NCI-H1694 (cell line): ENCODE measurements around the gene PTGES.

Experiments used
- DNase-seq: peaks from one replicate; lab custom pipeline; 2025; lab: John Stamatoyannopoulos, UW

The PTGES gene

GRCh38 chr9:129718647-129719046, 34.2 kb downstream of the PTGES start:
- DNase-seq: no peak

DNA sequence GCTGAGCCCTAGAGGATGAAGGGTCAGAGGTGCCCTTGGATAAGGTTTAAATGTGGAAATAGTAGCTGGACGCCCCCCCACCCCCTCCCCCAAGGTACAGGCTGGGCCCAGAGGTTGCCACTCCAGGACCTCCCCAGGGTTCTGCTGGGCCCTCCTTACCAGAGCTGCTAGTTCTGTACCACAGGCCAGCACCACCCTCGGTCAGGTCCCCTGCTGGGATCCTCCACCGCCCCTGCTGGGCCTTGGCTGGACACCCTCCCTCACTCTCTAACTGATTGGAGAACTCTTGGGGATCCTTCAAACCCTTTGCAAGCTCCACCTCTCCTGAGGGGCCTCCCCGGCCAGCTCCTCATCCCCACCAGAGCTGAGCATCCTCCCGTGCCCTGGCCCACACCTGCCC, 34.9 kb downstream of the PTGES start:
- DNase-seq: no peak

DNA sequence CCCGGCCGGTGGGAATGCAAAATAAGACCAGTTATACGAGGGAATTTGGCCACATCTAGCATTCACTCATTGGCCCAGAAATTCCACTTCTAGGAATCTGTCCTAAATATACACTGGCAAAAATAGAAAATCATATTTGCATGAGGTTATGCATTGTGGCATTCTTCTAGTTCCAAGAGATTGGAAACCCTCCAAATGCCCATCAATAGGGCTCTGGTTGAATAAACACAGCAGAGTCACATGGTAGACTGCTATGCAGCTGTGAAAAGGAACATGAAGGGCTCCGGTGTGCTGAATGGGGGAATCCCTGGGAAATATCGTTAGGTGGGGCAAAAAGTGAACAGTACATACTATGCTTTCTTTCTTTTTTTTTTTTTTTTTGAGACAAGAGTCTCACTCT, 36.8 kb downstream of the PTGES start:
- DNase-seq: no peak

DNA sequence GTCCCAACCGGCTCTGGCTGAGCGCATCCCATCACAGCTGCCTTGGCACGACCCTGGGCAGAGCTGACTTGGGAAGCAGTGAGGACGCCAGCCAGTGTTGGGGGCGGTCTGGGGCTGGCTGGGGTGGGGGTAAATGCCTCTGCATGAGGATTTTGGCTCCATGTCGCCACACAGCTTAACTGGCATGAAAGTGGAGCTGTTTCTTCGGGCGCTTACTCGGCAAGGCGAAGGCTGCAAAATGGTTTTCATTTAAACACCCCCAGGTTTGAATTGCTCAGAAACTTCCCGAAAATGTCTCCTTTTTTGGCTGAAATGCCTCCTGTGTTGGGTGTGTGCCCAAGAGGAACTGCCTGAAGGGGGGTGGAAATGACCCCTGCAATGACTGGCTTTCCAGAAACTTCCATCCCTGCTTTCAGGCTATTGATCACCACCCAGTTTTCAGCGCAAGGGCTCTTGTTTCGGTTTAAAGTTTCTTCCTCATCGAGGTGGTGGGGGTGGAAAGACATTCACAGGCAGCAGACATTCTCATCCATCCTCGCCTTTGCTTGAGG, 38.3 kb downstream of the PTGES start:
- no peak for DNase-seq

- DNase-seq: no peak
These were observed 39.5 kb downstream of the PTGES start for GRCh38 chr9:129713402-129713679.

- DNase-seq: no peak
These were observed 40.0 kb downstream of the PTGES start for GRCh38 chr9:129712634-129713401.

DNA sequence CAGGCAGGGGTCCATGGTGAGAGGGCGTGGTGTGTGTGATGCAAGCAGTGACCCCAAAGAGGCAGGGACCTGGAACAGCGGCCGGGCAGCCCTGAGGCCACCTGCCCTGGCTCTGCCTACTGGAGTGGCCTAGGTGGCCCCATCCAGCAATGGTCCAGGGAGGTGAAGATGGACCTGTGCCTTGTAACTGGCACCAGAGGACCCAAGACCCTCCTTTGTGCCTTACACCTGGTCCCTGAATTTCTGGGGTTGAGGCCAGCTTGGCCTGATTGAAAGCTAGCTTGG, 42.7 kb downstream of the PTGES start:
- DNase-seq: no peak

GRCh38 chr9:129709438-129710168, 43.2 kb downstream of the PTGES start:
- no peak for DNase-seq

- no peak for DNase-seq
These were observed 44.0 kb downstream of the PTGES start for GRCh38 chr9:129708793-129709192.

GRCh38 chr9:129704807-129705206, 48.0 kb downstream of the PTGES start:
- no peak for DNase-seq

GRCh38 chr9:129703667-129704355, 49.0 kb downstream of the PTGES start:
- no peak for DNase-seq

GRCh38 chr9:129702589-129703520, 50.0 kb downstream of the PTGES start:
- no peak for DNase-seq

GRCh38 chr9:129701549-129701948, 51.3 kb downstream of the PTGES start:
- no peak for DNase-seq

- DNase-seq: no peak
These were observed 51.8 kb downstream of the PTGES start for GRCh38 chr9:129701054-129701453.

DNA sequence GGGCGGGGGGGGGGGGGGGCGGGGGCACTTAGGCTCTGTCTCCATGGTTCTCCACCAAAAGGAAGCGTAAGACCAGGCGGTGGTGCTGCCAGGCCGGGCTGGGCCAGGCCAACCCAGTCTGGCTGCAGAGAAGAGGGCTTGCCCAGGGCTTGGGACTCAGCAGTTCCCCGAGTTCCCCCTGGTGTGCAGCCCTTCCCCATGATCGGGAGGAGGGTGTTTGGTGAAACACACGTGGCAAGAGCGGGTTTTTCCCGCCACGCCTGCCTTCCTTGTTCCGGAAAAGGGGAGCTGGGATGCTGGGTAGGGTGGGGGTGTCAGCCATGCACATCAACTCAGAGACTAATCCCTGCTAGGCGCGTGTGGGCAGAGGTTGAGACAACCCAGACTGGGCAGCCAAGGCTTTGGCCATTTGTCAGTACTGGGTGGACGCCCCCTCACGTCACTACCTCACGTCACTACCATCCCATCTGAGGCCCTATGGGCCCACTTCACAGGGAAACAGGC, 54.5 kb downstream of the PTGES start:
- DNase-seq: no peak

- no peak for DNase-seq
These were observed 55.1 kb downstream of the PTGES start for GRCh38 chr9:129697656-129698253.

DNA sequence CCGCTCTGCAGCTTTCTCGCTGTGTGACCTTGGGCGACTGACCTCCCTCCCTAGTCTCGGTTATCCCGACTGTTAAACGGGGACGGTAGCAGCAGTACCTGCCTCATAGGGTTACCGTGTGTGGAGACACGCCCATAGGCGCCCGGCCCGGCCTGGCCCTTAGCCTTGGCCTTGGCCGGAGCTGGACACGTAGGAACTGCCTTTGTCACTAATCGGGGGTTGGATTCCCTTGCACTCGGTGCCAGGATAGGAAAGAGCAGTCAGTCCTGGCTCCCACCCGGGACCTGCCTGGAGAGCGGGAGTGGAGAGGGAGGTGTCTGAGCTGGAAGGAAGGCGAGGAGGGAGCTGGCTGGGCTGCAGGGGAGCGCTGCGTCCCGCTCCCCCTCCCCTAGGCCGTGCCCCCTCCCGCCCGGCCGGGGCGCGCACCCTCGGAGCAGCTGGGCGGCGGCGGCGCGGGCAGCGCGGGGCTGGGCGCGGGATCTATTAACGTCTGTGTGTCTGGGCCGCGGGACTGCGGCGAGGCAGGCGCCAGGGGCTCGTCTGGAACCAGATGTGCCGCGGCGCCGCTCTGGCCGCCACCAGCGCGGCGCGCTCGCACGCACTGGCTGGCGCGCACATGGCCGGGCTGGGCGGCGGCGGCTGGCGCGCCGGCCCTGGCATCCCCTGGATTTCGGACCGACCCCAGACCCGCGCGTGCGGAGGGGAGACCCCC, 55.7 kb downstream of the PTGES start:
- no peak for DNase-seq

- DNase-seq: no peak
These were observed 57.0 kb downstream of the PTGES start for GRCh38 chr9:129695870-129696269.

GRCh38 chr9:129694243-129694646, 58.6 kb downstream of the PTGES start:
- DNase-seq: no peak

DNA sequence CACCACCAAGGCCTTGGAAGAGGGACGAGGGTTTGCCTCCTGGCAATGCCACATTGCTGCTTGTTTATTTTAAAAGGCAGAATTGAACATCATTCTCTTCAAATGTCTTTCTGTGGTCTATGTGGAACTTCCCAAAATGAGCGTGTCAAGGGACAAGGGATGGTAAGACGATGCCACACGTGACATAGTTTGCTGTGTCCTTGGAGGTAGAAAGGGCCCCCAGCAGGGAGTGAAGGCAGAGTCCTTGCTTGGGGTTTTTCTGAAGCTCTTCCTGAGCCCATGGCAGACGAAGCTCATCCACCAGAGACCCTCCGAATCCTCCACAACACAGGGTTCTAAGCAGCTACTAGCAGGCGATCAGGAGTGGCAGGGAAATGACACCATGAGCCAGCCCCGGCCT, 59.1 kb downstream of the PTGES start:
- no peak for DNase-seq

DNA sequence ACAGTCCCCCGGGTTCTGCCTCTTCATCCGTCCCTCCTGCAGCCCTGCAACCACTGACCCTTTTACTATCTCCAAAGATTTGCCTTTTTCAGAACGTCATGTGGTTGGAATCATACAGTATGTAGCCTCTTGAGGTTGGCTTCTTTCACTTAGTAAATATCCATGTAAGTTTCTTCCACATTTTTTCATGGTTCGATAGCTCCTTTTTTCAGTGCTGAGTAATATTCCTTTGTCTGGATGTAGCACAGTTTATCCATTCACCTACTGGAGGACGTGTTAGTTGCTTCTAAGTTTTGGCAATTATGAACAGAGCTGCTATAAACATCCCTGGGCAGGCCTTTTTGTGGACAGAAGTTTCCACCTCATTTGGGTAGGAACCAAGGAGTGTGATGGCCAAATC, 60.3 kb downstream of the PTGES start:
- DNase-seq: no peak
